Stimulated activated naive CD8-positive, alpha-beta T cell treated with anti-CD3 and anti-CD28 coated beads, Interleukin-15, amount 100 ng/mL, for 72 hours (primary cell): ENCODE results near the gene EFCAB9.

ENCODE experiments used
- ATAC-seq: fragments of 150-1000 bp; cut with Tn5 transposase; 2 replicates; pipeline ENCODE4 v1.10.0; 2021; ENCODE audit warnings: mild to moderate bottlenecking, moderate library complexity
- DNase-seq, 2 donors: peaks; one replicate each; pipeline ENCODE4 v3.0.0; 2021 to 2022
- H3K27ac Mint-ChIP-seq, 2 donors: one replicate each; pipeline ENCODE4 v1.8.0; 2022; ENCODE audit warnings: mild to moderate bottlenecking in 2 of 2, mixed read lengths in 2 of 2, moderate library complexity in 2 of 2
- H3K27me3 Mint-ChIP-seq: one replicate; pipeline ENCODE4 v1.8.0; 2022; ENCODE audit warnings: mixed read lengths
- H3K4me1 Mint-ChIP-seq: one replicate; pipeline ENCODE4 v1.8.0; 2022; ENCODE audit warnings: mild to moderate bottlenecking, mixed read lengths
- H3K4me3 Mint-ChIP-seq, 2 donors: one replicate each; pipeline ENCODE4 v1.8.0; 2022; ENCODE audit warnings: mild to moderate bottlenecking in 2 of 2, mixed read lengths in 2 of 2, moderate library complexity in 1 of 2
- H3K9me3 Mint-ChIP-seq, 2 donors: one replicate each; pipeline ENCODE4 v1.8.0; 2022; ENCODE audit warnings: mixed read lengths in 2 of 2

The EFCAB9 gene

DNA sequence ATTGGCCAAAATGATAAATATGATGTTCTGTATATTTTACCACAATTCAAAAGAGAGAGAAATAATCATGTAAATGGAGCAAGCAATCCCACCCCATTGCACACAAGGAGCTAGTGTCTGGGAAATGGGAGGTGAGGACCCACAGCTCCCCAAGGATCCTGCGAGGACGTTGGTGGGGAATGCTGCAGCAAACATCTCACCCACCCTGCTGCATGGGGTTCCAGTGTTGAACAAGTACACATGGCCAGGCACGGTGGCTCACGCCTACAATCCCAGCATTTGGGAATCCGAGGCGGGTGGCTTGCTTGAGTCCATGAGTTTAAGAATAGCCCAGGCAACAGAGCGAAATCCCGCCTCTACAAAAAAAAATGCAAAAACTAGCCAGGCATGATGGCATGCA lies 35.0 kb upstream of the EFCAB9 start:
- no peak for ATAC-seq
- no peak overlapping the region for H3K27ac Mint-ChIP-seq

DNA sequence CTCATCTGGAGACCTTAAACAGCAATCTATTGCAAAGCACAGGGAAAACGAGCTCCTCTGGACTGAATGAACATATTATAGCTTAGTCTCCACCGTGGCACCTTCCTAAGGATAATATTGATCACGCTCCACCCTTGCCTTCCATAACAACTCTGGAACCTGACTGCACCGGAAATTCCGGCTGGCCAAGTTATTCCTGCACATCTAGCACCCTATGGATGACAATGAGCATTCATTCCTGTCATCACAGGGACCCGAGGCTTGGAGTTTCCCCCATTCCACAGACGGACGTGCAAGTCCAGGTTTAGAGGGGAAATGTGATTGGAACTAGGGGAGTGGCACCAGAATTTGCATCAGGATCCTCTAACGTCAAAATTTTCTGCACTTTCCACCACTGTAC lies 33.5 kb upstream of the EFCAB9 start:
- no peak for ATAC-seq
- Mint-ChIP-seq H3K4me3 (no peak overlapping the region), H3K9me3 (no peaks in the 10 kb centered on the region), H3K27me3 (no peaks in the 10 kb centered on the region), H3K27ac (peak overlapping the region; percentile 9 to 21), H3K4me1 (peaks cover 68% of the 10 kb centered on the region)
- no peak for DNase-seq

More for the DNA sequence above, 35.0 kb upstream of the EFCAB9 start:
- Mint-ChIP-seq H3K4me1 (peaks cover 70% of the 10 kb centered on the region), H3K4me3 (no peak overlapping the region), H3K27me3 (no peaks in the 10 kb centered on the region), H3K9me3 (no peaks in the 10 kb centered on the region)
- DNase-seq = no peak

DNA sequence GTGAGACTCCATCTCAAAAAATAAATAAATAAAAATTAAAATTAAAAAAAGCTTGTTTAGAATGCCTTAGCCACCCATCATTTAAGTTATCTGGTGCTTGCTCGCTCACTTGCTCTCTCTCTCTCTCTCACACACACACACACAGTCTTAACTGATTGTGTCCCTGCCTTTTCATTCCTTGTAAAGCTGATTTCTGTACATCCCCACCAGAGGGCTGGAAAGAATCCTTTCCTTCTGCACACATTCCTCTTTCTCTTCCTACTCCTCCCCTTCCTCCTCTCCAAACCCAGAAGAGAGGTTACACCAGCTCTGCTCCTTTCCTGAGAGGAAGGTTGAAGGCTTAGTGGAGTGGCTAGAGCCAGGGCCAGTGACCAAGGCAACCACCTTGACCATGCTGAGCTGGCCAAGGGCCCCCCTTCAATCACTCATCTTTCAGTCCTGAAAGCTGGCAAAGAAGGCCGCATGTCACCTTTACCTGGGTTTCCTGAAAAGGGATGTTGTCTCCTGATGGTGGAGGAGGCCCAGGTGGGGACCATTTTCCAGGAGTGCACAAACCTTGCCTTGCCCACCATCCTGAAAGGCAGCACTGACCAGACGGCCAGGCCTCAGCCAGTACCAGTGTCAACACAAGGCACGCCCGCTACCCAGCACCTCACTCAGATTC lies 31.5 kb upstream of the EFCAB9 start:
- peaks cover 74% of the 10 kb centered on the region for H3K4me1 Mint-ChIP-seq
- H3K27me3 Mint-ChIP-seq = no peaks in the 10 kb centered on the region
- DNase-seq (no peak), ATAC-seq (no peak)
- H3K9me3 Mint-ChIP-seq = no peaks in the 10 kb centered on the region
- H3K4me3 Mint-ChIP-seq = no peak overlapping the region
- peak overlapping the region in 1 of 2 donors; percentile 45 for H3K27ac Mint-ChIP-seq

DNA sequence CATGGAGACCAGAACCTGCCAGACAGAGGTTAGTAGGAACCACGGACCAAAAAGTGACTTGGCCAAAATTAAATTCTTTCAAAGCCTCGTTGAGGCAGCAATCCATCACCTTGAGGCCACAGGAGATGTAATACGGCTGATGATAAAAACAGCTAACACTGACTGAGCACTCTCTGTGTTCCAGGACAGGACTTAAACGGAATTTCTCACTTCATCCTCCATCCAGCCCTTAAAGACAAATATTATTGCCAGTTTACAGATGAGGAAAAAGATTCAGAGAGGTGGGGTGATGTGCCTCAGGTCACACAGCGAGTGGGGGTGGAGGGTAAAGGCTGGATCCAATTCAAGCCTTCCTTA lies 31.0 kb upstream of the EFCAB9 start:
- DNase-seq (no peak), ATAC-seq (no peak)
- no peaks in the 10 kb centered on the region for H3K9me3 Mint-ChIP-seq
- H3K4me1 Mint-ChIP-seq = peaks cover 79% of the 10 kb centered on the region
- no peaks in the 10 kb centered on the region for H3K27me3 Mint-ChIP-seq
- H3K27ac Mint-ChIP-seq = no peak overlapping the region
- H3K4me3 Mint-ChIP-seq = no peak overlapping the region

DNA sequence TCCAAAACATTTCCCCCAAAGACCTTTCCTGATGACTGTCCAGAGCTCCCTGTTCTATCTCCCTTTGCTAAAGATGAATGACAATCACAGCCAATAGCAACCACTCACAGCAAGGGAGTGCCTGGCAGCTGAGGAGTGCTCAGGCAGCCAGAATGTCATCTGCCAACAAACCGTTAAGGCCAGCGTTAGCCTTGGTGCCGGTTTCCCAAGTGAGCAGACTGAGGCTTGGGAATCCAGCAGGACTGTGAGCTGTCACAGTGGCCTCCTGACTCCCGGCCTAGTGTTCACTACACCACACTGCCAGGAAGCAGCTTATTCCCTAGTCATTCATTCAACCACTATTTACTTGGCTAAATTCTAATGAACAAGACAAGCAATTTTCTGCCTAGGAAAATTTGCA lies 30.6 kb upstream of the EFCAB9 start:
- peaks cover 83% of the 10 kb centered on the region for H3K4me1 Mint-ChIP-seq
- no peaks in the 10 kb centered on the region for H3K27me3 Mint-ChIP-seq
- H3K4me3 Mint-ChIP-seq = no peak overlapping the region
- DNase-seq (no peak), ATAC-seq (no peak)
- H3K27ac Mint-ChIP-seq = no peak overlapping the region
- H3K9me3 Mint-ChIP-seq = no peaks in the 10 kb centered on the region

DNA sequence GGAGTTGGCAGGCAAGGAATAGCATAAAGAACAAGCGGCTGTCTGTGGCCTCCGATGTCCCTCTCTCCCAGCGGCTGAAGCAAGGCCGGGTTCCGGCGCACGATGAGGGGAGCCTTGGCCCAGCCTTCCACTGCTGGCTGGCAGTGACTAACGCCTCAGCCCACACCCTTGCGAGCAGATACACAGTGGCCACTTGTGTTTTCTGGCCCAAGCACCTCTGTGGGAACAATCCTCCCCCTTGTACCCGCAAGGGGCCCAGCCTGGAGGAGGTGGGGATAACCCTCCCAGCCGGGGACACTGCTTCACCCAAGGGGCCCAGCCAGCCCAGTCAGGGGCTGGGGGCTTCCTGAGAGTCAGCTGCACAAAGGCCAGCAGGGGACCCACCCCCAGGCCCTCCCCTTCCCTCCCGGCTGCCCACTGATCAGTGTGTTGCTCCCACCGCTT lies 29.2 kb upstream of the EFCAB9 start:
- Mint-ChIP-seq H3K9me3 (no peaks in the 10 kb centered on the region), H3K27ac (peak overlapping the region in 1 of 2 donors; percentile 86), H3K4me3 (no peak overlapping the region), H3K4me1 (peaks cover 86% of the 10 kb centered on the region), H3K27me3 (no peaks in the 10 kb centered on the region)
- ATAC-seq = peak; percentile 35
- no peak for DNase-seq

DNA sequence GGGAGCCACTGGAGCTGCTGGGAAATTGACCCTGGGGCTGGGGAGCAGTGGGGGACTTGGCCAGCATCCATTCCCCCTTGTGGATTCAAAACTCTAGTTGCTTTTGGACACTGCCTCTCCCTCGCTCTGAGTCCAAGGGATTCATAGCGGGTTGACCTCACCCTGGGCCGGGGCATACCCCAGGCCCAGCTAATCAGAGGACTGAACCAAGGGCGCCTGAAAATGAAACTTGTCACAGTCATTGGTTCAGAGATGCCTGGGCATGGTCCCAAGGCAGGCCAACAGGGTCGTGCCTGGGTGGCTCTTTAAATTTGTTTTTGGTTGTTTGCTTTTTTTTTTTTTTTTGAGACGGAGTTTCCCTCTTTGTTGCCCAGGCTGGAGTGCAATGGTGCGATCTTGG lies 28.5 kb upstream of the EFCAB9 start:
- DNase-seq (no peak), ATAC-seq (peak; percentile 25)
- peak overlapping the region; percentile 21 to 59 for H3K27ac Mint-ChIP-seq
- H3K27me3 Mint-ChIP-seq = no peaks in the 10 kb centered on the region
- peaks cover 88% of the 10 kb centered on the region for H3K4me1 Mint-ChIP-seq
- H3K9me3 Mint-ChIP-seq = no peaks in the 10 kb centered on the region
- H3K4me3 Mint-ChIP-seq = no peak overlapping the region

DNA sequence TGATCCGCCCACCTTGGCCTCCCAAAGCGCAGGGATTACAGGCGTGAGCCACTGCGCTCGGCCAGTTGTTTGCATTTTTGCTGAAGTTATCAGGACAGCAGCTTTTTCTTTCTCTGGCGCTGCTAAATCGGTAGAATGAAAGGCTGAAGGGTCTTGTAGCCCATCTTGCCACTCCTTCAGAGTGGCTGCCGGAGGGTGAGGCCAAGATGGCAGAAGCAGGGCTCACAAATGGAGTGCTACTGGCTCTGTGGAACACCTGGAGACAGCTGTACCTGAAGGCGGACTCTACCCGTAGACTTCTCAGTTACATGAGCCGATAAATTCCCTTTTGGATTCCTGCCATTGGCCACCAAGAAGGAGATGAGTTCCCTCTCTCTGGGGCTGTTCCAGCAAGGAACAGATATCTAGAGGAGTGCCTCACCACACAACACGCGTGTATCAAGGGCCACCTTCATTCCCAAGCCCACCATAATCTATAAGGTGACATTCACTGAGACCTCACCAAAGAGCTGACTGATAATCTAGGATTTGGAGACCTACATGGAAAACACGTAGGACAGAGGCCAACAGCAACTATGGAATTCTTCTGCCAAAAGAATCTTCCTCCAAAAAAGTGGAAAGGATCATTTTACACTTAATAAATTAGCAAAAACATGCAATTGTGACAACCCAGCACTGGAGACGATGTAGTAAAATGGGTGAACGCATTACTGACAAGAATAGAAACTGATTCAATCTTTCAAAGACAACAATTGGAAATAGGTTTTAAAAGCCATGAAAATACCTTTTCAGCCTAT lies 27.7 kb upstream of the EFCAB9 start:
- DNase-seq (no peak), ATAC-seq (no peak)
- Mint-ChIP-seq H3K27ac (peak overlapping the region in 1 of 2 donors; percentile 59), H3K4me1 (peaks cover 88% of the 10 kb centered on the region), H3K9me3 (no peaks in the 10 kb centered on the region), H3K27me3 (no peaks in the 10 kb centered on the region), H3K4me3 (no peak overlapping the region)

DNA sequence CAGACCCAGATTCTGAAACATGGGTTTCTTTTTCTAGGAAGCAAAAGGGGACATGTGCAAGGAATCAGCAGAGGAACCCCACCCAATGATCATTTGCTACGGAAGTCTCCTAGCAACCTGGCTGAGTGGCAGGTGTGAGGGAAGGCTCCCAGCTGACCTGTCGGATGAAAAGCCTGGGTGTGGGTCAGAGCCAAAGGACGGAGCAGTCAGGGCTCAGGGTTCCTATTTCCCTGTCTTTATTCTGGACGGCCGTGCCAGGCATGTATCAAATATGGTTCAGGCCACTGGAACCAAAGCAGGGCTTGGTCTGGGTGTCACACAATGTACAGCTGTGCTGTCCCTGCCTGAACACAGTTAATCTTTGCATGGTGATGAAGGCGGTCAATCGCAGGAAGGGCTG lies 26.1 kb upstream of the EFCAB9 start:
- H3K27ac Mint-ChIP-seq = peak overlapping the region in 1 of 2 donors; percentile 69
- DNase-seq (no peak), ATAC-seq (no peak)
- H3K4me1 Mint-ChIP-seq = peaks cover 92% of the 10 kb centered on the region
- no peaks in the 10 kb centered on the region for H3K9me3 Mint-ChIP-seq
- no peaks in the 10 kb centered on the region for H3K27me3 Mint-ChIP-seq
- H3K4me3 Mint-ChIP-seq = no peak overlapping the region

DNA sequence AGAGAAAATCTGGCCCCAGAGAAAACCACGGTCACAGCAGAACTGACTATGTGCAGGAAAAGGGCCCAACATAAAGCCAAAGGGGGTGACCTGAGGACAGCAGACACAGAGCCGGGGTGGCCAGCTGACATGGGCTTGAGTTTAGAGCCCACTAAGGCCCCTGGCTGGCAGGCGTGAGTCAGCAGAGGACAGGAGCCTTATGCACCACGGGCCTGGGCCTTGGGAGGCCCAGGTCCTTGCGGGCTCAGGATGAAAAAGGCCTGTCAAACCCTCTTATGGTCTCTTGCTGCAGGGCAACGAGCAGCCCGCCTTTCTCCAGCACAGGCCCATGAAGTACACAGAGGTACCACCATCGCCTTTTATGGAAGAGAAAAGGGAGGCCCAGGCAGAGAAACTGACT lies 25.7 kb upstream of the EFCAB9 start:
- DNase-seq = no peak
- no peaks in the 10 kb centered on the region for H3K27me3 Mint-ChIP-seq
- peaks cover 92% of the 10 kb centered on the region for H3K4me1 Mint-ChIP-seq
- no peaks in the 10 kb centered on the region for H3K9me3 Mint-ChIP-seq
- no peak overlapping the region for H3K4me3 Mint-ChIP-seq
- H3K27ac Mint-ChIP-seq = no peak overlapping the region
- no peak for ATAC-seq

DNA sequence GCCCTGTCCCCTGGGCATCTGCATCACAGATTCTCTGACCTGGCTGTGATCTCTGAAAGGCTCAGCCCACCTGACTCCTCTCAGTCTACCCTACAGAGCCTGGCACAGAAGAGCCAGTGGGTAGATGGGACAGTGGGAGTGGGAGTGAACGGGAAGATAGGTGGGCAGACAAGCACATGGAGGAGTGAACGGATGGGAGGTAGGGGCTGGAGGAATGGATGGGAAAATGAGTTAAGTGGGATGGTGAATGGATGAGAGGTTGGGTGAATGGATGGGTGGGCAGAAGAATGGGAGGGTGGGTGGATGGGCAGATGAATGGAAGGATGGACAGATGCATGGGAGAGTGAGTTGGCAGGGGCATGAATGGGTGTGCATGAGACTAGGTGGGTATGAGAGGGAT lies 24.8 kb upstream of the EFCAB9 start:
- Mint-ChIP-seq H3K27ac (peak overlapping the region; percentile 77 to 96), H3K9me3 (no peaks in the 10 kb centered on the region), H3K4me3 (no peak overlapping the region), H3K27me3 (no peaks in the 10 kb centered on the region), H3K4me1 (peaks cover 95% of the 10 kb centered on the region)
- DNase-seq = no peak
- ATAC-seq = no peak

DNA sequence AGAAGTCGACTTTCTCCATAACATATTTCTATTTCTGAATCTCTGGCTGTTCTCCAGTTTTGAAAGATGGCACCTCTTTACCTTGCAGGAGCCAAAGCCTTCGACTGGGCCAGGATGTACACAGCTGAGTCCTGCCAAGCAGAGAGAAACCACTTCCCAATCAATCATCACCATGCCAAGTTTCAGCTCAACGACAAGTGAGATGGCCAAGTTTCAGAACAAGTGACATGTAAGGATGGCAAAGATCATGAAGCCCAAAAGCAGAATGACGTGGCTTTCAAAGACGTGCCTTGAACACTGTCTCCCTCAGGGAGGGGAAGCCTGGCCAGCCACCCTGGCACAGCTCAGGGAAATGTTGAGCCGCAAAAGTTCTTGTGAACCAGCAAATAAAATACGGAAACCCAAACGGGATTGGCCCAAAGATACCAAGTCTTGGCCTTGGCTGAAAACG lies 23.7 kb upstream of the EFCAB9 start:
- H3K4me1 Mint-ChIP-seq = peaks cover 96% of the 10 kb centered on the region
- H3K9me3 Mint-ChIP-seq = no peaks in the 10 kb centered on the region
- H3K27me3 Mint-ChIP-seq = no peaks in the 10 kb centered on the region
- peak overlapping the region; percentile 71 to 74 for H3K4me3 Mint-ChIP-seq
- ATAC-seq (peak; percentile 32), DNase-seq (peak in 1 of 2 donors; percentile 43)
- H3K27ac Mint-ChIP-seq = peak overlapping the region in 1 of 2 donors; percentile 83

DNA sequence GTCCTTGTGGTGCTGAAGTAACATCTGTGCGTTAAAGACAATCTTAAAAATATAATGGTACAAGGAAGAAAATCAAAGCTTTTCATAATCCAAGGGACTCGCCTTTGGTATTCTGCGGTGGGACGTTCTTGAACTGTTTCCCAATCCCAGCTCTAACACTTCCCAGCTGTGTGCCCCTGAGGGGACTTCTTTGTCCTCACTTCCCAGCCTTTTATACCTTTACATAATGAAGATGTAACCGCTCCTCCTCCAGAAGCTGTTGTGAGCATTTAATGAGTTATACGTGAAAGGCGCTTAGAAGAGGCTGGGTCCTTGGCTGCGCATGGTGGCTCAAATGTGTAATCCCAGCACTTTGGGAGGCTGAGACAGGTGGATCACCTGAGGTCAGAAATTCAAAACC lies 22.9 kb upstream of the EFCAB9 start:
- Mint-ChIP-seq H3K4me3 (no peak overlapping the region), H3K27me3 (no peaks in the 10 kb centered on the region), H3K27ac (peak overlapping the region in 1 of 2 donors; percentile 27), H3K9me3 (no peaks in the 10 kb centered on the region), H3K4me1 (peaks cover 96% of the 10 kb centered on the region)
- DNase-seq (no peak), ATAC-seq (no peak)

DNA sequence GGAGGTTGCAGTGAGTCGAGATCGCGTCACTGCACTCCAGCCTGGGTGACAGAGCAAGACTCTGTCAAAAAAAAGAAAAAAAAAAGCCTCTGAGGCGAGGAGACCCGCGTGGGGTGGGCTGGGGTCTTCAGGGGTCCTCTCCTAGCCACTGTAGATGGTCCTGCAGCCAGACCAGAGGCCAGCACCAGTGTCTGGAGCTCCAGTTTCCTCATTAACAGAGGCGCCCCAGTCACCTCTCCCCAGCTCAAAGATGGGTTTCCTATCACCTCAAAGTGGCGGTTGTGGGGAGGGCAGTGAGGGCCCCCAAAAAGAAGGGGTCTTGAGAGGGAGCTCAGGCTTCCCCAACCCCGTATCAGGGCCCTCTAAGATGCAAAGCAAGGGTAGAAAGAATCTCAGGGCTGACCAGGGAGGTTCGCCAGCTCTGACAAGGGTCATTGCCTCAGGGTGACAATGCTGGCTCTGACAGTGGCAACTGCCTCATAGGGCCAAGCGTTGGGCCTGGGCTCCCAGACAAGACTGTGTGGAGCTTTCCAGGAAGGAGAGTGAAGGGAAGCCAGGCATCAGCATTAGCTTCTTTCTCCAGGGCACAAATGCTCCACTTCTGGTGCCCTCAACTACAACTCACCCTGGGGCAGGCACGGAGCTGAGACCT lies 20.9 kb upstream of the EFCAB9 start:
- ATAC-seq (no peak), DNase-seq (peak in 1 of 2 donors; percentile 8)
- H3K9me3 Mint-ChIP-seq = peaks cover under 1 to 1% of the 10 kb centered on the region in 2 donors
- peaks cover 100% of the 10 kb centered on the region for H3K4me1 Mint-ChIP-seq
- peak overlapping the region; percentile 78 to 85 for H3K4me3 Mint-ChIP-seq
- peak overlapping the region; percentile 83 to 94 for H3K27ac Mint-ChIP-seq
- no peaks in the 10 kb centered on the region for H3K27me3 Mint-ChIP-seq

DNA sequence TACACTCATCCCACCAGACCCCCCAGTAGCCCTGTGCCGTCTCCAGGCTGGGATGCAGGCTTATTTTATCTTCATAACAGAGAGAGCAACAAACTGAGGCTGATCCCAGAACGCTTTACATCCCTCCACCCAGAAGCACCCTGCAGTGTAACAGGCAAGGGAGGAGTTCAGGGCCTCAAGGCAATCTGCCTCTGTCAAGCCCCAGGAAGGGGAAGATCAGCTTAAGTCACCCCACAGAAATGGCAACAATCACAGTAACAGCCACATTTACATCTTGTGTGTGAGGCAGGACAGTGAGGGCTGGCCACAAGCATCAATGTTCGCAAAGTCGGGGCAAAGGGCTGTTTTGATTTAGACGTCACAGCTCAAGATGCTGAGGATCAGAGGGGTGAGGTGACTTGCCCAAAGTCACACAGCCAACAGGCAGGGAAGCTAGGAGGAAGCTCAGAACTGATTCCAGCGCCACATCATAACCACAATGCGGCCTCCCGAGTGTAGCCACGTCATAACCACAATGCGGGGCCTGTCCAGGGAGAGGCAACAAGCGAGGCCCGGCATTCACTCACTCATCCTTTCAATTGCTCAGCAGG lies 20.3 kb upstream of the EFCAB9 start:
- ATAC-seq (peak; percentile 23), DNase-seq (peak; percentile 48 to 83)
- H3K9me3 Mint-ChIP-seq = peaks cover 5 to 7% of the 10 kb centered on the region in 2 donors
- no peaks in the 10 kb centered on the region for H3K27me3 Mint-ChIP-seq
- H3K27ac Mint-ChIP-seq = peak overlapping the region; percentile 83 to 94
- peaks cover 100% of the 10 kb centered on the region for H3K4me1 Mint-ChIP-seq
- peak overlapping the region; percentile 78 to 85 for H3K4me3 Mint-ChIP-seq
